Epithelial cell of esophagus (primary cell): ENCODE measurements around the gene IQSEC1.

Experiments
- DNase-seq: peaks from one replicate; pipeline ENCODE4 v3.0.0; 2010; ENCODE audit warnings: low read depth
- H3K4me3 ChIP-seq: 2 replicates; pipeline ENCODE4 v1.5.1; 2011; ENCODE audit warnings: mild to moderate bottlenecking, low read length, control low read depth
- CTCF ChIP-seq: IDR thresholded peaks from 2 replicates; pipeline ENCODE4 v1.5.1; 2011; ENCODE audit warnings: low read depth, mild to moderate bottlenecking, low read length, control low read depth, inconsistent platforms; ENCODE audit not compliant: insufficient read depth; ENCODE audit errors: missing control alignments

The IQSEC1 gene

GRCh38 chr3:13017361-13018042, 55.7 kb downstream of the IQSEC1 start:
- no peak overlapping the region for H3K4me3 ChIP-seq
- DNase-seq: no peak
- TF ChIP-seq CTCF: no peak

- no peak overlapping the region for H3K4me3 ChIP-seq
- no peak for TF ChIP-seq CTCF
- no peak for DNase-seq
Observed at GRCh38 chr3:13016721-13017255, 56.4 kb downstream of the IQSEC1 start.

GRCh38 chr3:13016083-13016720, 57.0 kb downstream of the IQSEC1 start:
- no peak overlapping the region for H3K4me3 ChIP-seq
- no peak for TF ChIP-seq CTCF
- DNase-seq: no peak

DNA sequence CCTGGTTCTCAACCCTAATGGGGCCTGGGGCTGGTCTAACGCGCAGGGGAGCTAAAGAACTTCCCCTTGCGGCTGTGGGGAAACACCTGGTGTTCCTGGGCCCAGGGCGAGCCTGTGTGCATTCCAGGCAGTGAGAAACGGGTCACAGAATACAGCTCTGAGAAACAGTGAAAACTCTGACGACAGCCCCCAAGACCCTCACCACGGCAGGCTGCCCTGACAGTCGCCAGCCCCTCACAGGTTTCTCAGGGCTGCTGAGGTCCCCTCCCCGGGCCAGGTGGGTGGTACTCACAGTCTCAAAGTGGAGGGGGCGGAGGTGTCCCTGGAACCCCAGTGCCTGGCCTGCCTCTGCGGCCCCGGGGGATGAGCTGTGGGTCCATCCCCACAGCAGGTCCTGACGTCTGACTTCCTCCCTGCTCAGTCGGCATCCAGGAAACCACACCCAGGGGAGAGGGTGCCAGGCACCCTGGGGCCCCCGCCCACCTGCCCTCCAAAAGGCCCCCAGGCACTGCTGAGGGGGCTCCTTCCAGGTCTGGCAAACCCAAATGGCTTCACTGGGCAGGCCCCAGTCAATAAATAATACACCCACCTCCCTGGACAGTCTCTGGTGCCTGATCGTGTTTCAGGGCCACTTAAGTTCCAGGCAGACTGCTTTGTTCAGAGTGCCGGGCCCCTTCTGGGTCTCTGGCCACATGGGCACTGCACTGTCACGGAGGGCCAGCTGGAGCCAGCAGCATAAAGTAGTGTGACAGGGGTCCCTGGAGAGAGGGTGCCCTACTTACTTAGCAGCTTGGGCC, 57.7 kb downstream of the IQSEC1 start:
- TF ChIP-seq CTCF: no peak
- DNase-seq: no peak
- H3K4me3 ChIP-seq: no peak overlapping the region

GRCh38 chr3:13014755-13015285, 58.4 kb downstream of the IQSEC1 start:
- no peak for TF ChIP-seq CTCF
- no peak overlapping the region for H3K4me3 ChIP-seq
- no peak for DNase-seq

DNA sequence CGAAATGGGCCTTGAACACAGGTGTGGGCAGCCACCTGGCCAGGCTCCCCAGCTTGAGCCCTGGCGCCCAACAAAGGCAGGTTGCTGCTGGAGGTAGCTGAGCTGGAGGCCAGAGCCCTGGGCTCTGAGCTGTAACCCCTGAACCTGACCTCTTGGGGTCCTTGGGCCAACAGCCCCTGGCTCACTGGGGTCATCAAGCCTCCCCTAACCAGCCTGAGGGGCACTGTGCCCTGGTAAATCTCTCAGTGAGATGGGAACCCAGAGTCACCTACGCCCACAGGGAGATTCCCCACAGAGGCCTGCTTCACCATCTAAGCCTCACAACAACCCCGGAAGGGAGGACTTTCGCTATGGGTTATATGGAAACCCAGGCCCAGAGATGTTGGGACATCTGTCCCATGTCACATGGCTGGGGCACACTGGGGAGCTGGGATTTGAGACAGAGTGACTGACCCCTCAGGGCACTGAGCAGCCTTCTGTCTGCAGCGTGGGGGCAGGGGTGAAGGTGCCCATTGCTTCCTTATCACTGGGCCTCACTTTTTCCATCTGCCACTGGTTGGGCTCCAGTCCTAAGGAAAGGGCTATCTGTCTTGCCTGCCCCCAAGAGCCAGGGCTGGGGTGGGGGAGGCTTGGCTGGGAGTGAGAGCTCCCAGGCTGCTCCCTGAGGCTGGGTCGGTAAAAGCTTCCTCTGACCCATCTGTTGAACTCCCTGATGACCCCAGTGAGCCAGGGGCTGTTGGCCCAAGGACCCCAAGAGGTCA, 59.1 kb downstream of the IQSEC1 start:
- H3K4me3 ChIP-seq: no peak overlapping the region
- no peak for TF ChIP-seq CTCF
- DNase-seq: no peak
